ENCODE results near the gene MYEF2.
A peak's percentile ranks its signal among the peaks of the same experiment; 100 is the strongest.

The MYEF2 gene, protein sequence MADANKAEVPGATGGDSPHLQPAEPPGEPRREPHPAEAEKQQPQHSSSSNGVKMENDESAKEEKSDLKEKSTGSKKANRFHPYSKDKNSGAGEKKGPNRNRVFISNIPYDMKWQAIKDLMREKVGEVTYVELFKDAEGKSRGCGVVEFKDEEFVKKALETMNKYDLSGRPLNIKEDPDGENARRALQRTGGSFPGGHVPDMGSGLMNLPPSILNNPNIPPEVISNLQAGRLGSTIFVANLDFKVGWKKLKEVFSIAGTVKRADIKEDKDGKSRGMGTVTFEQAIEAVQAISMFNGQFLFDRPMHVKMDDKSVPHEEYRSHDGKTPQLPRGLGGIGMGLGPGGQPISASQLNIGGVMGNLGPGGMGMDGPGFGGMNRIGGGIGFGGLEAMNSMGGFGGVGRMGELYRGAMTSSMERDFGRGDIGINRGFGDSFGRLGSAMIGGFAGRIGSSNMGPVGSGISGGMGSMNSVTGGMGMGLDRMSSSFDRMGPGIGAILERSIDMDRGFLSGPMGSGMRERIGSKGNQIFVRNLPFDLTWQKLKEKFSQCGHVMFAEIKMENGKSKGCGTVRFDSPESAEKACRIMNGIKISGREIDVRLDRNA

DNA sequence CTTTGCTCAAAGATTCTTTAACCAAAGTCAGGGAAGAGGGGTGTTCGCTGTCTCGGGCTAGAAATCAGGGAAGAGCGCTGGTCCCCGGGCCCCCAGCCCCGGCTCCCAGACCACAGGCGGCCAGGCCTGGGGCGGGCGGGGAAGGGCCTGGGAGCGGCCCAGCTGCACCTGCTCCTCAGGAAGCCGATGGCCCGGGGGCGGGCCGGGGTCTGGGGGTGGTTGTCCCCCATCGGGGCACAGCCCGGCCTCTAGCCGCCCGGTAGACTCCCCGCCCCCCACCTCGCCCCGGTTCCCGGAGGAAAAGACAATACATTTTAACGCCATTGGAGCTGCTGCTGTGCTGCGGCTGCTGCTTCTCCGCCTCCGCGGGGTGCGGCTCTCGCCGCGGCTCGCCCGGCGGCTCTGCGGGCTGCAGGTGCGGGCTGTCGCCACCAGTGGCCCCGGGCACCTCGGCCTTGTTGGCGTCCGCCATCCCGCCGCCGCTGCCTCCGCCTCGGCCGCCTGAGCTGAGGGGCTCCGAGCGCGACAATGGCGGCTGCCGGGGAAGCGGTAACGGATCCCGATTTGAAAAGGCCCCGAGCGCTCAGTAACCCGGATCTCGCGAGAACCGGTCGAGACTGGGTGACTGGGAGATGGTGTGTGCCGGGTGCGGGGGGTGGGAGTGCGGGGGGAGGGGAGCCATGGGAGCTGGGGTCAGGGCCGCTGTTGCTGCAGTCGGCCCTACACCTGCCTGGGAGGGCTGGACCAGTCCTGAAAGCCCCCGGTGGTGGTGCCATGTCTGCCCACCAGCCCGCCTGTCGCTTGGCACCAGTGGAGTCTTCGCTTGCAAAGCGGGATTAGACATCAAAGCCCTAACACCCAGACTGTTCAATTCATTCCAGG is at the start of gene MYEF2:
Gene MYEF2 (minus strand): TSS at position 530 of the 882 bp plus-strand sequence. CDS start 58 bp downstream, at position 472.
- peak; percentile 77 for DNase-seq

DNA sequence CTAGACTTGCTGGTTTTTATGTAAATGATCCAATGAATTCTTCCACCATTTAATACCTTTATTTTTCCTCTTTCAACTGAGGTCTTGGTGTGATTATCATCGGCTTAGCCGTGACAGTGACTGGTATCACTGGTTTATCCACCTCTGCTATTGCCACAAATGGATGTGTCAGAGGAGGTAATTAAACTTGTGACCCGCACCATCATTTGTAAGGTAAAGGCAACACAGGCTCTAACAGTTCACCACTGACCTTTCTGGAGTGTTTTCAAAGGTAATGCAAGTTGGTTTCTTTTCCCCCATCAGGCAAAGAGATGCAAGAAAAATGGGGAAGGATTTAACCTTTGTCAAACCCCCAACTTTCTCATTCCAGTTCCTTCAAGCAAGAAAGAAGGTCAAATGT is 47.7 kb upstream of the MYEF2 start:
- no peak for DNase-seq

DNA sequence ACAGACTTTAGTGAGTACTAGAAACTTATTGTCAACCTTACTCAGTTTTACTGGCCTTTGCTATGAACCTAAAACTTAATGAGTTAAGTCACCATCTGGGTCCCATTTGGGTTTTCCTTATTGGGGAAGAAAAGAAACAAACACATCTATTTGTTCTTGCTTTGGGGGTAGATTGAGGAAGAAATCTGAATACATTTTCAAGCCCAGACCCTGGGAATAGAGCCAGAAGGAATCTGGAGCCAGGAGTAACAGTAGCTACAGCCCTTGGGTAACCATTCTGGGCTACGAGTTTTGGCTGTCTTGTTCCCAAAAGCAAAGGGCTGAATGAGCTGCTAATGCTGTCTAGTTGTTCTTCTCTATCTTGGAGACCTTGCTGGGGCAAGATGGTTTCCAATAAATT is 44.5 kb upstream of the MYEF2 start:
- DNase-seq = no peak

DNA sequence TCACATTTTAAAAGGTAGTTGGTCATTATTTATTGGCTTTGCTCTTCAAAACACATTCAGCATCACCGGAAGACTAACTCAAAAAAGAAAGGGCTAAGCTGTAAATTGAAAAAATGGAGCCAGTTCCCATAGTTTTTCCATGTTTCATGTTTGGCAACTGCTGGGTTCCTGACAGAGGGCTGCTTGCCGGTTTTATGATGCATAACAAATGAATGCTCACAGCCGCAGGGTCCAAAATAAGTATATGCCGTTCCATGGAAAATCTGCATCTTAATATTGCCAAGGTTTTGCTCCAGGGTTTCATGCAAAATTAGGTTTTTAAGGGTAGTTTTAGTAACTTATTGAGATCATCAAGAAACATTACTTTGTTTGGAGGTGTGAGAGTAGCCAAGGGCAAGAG is 43.8 kb upstream of the MYEF2 start:
- no peak for DNase-seq

DNA sequence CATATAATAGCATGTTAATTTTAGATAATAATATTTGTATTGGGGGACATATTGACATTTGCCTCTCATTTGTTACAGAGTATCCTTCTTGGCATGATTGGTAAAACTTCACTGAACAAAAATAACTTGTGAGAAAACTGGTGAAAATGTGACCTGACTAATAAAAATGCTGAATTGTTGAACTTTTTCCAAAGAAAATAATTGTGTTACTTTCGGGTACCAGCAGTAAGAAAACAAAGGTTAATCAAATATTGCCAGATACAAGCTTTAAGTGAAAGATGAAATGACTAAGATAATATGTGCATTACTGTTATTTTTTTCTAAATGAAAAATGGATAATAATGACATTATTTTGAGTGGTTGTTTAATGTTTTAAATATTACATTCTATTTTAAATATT is 43.2 kb upstream of the MYEF2 start:
- DNase-seq = no peak

DNA sequence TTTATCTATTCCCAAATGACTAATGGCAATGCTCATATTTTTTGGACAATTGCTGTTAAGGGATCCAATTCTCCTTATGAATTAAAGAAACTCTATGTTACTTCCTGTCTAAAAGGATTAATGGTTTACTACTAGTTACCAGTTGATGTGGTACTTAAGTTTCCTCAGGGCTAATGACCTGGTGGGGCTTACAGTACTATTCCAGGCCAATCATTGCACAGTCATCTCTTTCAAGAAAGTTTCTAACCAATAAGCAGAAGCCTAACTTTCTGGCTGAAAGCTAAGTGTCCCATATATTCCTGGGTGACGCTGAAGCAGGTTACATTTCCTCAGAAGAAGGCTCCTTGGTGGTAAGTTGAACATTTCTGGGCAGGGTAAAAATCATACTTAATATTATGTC is 27.9 kb upstream of the MYEF2 start, which contains the start of gene SLC12A1:
Gene SLC12A1 (plus strand): TSS at position 322 of the 400 bp plus-strand sequence. CDS start 1,418 bp downstream, outside the sequence.
- no peak for DNase-seq

DNA sequence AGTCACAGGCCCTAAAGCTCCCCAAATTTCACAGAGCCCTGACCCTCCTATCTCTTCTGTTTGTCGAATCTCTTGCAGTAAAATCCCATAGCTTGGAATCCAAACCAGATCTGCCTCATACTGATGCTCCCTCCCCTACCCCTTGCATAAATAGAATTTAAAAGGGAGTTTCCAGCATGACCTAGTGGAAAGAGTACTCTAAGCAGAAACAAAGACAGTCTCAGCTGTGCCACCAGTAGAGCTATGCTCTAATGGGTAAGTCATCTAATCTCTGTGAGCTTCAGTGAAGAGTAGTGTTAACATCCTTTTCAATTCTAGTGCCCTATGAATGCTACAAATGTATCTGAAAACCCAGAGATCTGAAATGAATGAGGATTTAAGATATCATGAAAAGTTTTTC is 24.0 kb upstream of the MYEF2 start:
- DNase-seq = no peak

DNA sequence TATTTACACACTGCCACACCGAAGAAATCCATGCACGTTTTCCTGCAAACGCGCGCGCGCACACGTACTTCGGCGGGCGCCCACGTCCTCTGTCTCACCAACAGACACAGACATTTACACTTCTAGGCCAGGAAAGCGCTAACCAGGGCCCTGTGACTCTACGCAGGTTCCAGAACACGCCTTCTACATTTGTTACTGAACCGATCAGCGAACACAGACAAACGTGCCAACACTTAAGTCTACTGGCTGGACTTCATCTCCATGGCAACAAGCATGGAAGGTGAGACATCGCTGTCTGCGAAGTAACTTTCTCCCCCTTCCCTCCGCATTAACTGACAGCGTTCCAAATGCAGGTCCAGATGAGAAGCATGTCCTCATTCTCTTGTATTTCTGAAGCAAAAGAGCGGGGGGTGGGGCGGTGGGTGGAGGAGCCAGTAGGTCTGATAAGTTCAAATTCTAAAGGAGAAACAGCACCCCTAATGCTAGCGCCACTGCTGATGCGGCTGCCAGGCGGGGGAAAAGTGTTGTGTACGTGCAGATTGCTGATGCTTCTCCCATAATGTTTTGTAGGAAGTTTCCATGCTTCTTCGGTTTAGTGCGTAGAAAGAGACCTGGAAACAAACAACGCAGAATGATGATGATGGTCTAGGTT is 13.6 kb upstream of the MYEF2 start, which contains the start of gene CTXN2:
Gene CTXN2 (plus strand): TSS at position 92 of the 652 bp plus-strand sequence. CDS start 9,636 bp downstream, outside the sequence.
- no peak for DNase-seq

DNA sequence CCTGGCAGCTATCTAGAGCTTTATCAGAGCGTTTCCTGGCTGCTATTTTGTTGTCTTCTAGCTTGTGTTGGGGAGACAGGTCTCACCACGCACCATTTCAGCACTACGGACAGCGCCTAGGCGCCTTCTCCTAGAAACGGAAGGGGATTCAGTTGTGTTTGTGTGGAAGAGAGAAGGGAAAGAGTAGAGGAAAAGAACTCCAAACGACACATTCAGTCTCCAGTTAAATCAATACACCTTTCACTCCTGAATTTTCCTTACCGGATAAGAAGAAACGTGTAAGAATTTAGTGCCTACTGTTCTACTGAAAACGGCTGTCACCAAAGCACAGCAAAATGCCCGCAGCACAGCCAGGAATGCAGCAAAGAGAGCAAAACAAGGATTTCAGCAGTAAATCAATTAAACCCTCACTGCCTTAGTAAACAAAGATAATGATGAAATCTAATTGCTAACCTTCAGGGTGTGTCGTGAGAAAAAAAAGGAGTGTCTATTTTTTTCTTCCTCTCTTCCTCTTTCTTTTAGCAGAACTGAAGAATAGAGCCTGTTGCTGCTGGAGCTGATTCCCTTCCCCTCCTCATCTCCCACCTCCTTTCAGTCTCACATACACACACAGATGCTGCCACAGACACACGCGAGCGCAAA is 13.0 kb upstream of the MYEF2 start:
- peak; percentile 21 for DNase-seq

DNA sequence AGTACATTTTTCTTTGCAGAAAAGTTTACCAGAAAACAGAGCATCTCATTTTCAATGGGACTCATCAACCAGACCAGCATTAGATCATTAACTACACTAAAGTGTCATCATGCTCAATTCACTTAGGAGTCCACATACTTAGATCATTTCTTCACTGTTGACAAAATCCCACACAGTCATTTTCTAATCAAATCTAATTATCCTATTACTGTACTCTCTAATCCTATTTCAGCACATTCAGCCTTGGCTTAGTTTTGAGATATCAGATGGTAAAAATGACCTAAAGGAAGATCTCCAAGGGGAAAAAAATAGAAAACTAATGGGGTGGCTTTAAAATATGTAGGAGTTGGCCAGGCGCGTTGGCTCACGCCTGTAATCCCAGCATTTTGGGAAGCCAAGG is 8.2 kb upstream of the MYEF2 start:
- DNase-seq = no peak

DNA sequence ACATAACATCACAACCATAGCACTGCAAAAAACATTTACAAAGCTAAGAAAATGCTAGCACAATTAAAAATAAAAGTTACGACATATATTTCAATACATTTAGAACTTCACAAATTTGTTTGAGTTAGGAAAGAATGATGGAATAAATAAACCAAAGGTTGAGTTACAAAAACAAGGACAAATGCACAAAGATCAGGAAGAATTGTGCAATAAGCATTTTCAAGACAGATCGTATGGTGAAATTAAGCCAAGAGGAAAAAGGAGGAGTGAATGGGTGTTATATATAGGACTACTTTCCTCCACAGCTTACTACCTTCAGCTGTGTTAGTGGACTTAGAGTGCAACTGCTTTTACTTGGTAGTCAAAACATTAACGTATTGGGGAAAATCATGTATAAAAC is 7.4 kb upstream of the MYEF2 start:
- no peak for DNase-seq

DNA sequence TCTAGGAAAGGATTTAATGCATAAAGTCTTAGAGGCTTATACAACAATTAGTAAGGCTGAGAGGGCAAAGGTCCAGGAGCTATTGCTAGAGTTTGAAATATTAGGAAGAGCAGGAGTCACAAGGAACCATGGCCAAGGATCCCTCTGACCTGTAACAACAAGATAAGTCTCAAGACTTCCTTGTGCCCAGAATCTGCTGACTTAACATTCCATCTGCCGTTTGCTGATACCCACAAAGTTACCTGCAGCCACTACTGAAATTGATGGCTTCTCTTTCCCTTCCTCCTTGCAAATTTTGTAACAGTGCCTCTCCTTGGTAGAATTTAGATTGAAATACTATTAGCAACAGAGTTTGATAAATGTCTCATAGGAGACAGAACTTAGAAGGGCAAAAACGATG is 4.7 kb upstream of the MYEF2 start:
- DNase-seq = no peak

DNA sequence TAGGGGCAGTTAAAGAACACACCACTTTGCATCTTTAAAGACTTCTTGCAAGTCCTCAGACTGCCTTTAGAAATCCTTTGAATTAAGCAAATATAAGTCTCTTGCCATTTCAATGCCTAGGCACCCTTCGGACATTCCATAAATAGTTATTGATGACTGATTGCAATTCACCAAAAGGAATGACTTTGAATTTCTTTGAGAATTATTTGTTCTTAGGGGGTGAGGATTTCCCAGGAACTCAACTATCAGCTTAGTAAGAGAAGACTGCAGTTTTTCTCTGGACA is 495 bp upstream of the MYEF2 start:
- no peak for DNase-seq

DNA sequence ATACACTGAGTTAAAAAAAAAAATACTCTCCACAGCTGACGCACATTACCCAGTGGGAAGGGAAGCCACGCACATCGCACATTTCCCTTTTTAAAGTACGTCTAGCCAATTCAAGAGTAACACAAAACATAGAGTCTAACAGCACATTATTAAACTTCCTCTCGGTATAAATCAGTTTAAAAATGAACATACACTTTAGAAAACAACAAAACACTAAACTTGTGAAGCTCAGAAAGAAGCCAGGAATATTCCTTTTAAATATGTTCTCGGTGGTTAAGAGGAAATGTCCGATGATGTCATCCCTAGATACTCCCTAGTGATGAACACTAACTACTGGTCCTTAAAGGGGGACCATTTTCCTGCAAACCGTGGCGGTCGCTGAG is 721 bp downstream of the MYEF2 start:
- peak; percentile 50 for DNase-seq

DNA sequence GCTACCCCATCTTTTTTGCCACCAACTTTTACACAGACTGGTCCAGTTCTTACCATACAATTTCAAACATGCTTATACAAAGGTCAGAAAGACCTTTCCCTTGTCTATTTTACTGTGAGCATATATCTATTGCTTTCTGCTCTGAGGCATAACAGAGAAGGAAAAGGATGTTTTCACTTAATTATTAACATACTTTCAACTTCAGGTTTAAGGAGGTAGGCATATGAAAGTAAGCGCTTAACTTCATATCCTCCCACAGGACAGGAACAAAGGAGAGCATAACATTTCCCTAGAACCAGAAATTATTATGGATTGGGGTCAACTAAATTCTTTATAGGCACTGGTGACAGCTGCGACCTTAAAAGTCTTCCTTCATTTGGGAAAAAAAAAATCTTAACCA is 1.1 kb downstream of the MYEF2 start:
- no peak for DNase-seq

DNA sequence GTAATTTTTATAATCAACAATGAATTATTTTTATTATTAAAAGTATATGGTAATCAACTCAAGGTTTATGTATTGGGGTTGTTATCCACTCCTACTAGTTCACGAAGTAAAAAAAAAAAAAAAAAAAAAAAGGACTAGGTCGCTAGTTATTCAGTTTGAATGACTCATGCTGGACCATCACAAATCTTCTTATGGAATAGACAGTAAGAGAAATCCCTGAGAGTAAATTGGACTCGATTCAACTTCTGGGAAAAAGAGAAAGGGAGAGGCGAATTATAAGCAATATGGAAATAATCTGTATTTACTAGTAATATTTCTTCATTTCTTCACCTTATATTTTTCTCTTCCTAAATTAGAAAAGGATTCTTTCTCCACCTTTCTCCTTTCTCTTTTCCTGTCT is 2.0 kb downstream of the MYEF2 start:
- no peak for DNase-seq

DNA sequence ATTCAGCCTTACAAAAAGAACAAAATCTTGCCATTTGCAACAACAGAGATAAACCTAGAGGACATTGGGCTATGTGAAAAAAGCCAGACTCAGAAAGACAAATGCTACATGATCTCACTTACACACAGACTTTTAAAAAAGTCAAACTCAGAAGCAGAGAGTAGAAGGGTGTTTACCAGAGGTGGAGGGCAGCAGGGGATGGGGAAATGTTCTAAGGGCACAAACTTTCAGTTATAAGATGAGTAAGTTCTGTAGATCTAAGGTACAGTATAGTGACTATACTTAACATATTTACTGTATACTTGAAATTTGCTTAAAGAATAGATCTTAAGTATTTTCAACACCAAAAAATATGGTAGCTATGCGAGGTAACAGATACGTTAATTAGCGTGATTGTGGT is 3.0 kb downstream of the MYEF2 start:
- DNase-seq = no peak

DNA sequence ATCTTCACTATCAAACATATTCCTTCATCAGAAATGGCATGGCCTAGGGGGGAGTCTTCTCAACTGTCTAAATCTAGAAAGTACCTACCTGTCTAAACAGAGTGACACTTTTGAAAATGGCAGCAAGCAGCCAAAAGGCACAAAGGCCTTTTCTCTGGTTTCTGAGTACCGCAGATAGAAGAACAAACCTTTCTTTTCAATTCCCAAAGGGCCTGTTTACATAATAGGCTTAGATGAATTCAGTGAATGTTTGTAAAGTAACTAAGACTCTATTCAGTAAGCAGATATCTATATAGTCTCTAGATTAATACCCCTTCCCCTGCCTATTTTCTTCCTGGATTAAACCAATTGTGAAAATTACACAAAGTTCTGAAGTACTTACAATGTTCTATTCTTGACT is 7.1 kb downstream of the MYEF2 start:
- no peak for DNase-seq

DNA sequence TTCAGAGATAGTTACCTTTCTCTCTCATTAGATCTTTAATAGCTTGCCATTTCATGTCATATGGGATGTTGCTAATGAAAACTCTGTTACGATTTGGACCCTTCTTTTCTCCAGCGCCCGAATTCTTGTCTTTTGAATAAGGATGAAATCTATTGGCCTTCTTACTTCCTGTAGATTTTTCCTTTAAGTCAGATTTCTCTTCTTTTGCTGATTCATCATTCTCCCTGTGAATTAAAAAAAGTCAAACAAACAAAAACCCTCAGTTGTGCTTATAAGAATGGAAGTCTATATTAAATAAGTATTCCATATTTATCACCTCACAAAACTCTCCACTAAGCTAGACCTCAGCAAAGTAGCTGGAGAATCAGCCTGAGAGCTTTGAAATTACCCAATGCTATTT is 9.5 kb downstream of the MYEF2 start:
- no peak for DNase-seq

DNA sequence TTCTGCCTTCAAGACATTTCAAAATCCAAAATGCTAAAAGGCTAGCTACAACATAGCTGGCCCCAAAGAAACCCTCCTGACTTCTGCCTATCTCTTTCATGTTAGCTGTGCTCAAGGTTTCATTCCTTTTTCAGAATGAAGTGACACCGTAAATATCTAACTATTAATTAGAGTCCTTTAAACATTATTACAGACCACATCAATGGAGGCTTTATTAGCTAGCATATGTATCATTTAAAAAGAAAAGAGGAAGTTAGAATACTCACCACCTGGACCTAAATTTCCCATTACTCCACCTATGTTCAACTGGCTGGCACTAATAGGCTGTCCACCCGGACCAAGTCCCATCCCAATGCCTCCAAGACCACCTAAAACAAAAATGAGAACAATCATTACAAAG is 24.6 kb downstream of the MYEF2 start:
- DNase-seq = no peak

DNA sequence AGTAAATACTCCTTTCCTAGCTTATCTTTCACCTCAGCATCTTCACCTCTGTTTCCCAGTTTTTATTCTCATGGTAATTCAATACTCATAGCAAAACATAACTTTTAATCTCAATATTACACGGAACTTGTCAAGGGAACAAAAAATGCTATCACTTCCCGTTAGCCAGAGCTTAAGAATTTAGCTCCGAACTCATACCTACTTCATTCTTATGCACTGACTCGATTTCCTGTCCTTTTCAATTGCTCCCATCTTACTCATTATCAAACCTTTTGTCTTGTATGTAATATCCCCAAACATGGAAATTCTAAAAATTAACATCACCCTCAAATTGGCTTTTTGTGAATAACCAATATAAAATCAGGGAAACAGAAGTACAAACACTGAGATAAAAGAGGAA is 28.2 kb downstream of the MYEF2 start:
- DNase-seq = no peak

DNA sequence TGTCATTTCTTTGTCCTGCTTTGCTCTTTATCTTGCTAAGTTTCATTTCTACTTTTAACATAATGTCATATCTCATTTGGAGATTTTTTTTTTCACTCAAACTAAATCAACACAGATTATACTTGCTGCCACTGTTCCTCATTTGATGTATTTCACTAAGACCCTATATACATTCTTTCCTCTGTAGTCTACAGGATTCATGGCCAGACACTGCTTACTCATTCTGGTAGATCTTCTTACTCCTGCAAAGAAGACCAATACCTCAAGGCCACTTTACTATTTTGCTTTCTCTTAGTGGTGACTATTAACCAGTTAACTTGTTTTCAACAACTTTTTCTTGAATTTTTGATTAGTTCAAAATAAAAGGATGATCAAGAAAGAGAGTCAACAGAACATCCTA is 30.7 kb downstream of the MYEF2 start:
- DNase-seq = no peak

DNA sequence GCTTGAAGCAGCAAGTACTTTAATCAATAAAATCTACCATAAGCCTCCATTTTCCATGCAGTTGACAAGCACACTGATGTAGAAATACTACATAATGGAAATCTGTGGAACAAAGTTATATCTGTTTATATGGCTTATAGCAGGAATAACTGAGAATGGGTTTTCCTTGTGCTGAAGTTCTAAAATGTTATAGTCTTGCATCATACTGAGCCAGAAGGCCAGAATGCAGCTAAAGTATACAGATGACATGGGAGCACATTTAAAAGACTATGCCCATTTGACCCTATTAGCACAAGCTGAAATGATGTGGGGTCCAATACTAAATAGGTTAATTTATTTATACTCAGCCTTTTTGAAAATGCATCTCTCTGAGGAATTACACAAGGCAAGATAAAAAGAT is 32.2 kb downstream of the MYEF2 start:
- no peak for DNase-seq
